Measurements from ENCODE around the gene CRAMP1. TPM values are rescaled to one million over a fixed set of nuclear protein-coding genes. Genes with fewer than 3 reads are reported as not detected.

Gene CRAMP1
- total RNA-seq, 1 experiment from 2014 or later: 22.9 TPM

- no TSS peak for BruUV-seq (replicated peaks)
- H3K27ac ChIP-seq (ENCODE audit: low read depth, low read length): no peak overlapping the region
- DNase-seq (ENCODE audit: low read depth, low spot score) (no peak), ATAC-seq (no peak)
- H3K79me2 ChIP-seq (ENCODE audit: insufficient read depth, low read length): peaks cover 46% of the 10 kb centered on the region
- POLR2A ChIA-PET: no interaction called here
- H2AFZ ChIP-seq (ENCODE audit: low read depth, low read length, poor library complexity, severe bottlenecking): no peak overlapping the region
- peaks cover 38 to 47% of the 10 kb centered on the region in 2 experiments for H3K4me1 ChIP-seq (ENCODE audit: control insufficient read depth in 1 of 2, insufficient read depth in 2 of 2, low read length in 2 of 2)
- no peak for TF ChIP-seq JUND (IDR thresholded peaks at IDR 0.05)
- TF ChIP-seq CTCF (IDR thresholded peaks at IDR 0.05 in 2 of 3, conservative IDR thresholded peaks at IDR 0.05 in 1 of 3; ENCODE audit: borderline replicate concordance in 1 of 3, insufficient read depth in 1 of 3, low read depth in 2 of 3, low read length in 2 of 3): no peak
- TF ChIP-seq YY1 (IDR thresholded peaks at IDR 0.05; ENCODE audit: extremely low read depth, insufficient replicate concordance, low read depth, low read length): no peak
- TF ChIP-seq ZFX (IDR thresholded peaks at IDR 0.05): no peak
- no peak for TF ChIP-seq POLR2AphosphoS5 (IDR thresholded peaks at IDR 0.05; ENCODE audit: low read depth, low read length)
- TF ChIP-seq CEBPB (IDR thresholded peaks at IDR 0.05; ENCODE audit: low read depth): no peak
- no peak for TF ChIP-seq SP1 (IDR thresholded peaks at IDR 0.05; ENCODE audit: low read depth)
- no peak for TF ChIP-seq REST (IDR thresholded peaks at IDR 0.05; ENCODE audit: low read depth)
- no peak overlapping the region for H3K9ac ChIP-seq (ENCODE audit: low read length)
- H3K36me3 ChIP-seq (ENCODE audit: control insufficient read depth in 1 of 2, insufficient read depth in 2 of 2, low read length in 2 of 2): peaks cover 0 to 6% of the 10 kb centered on the region in 2 experiments; a peak in 2 of 4 replicates
- H3K4me3 ChIP-seq (replicated peaks in 1 of 2; ENCODE audit: low read depth in 1 of 2, low read length in 2 of 2): no peak overlapping the region
- H3K4me2 ChIP-seq (ENCODE audit: low read length): no peak overlapping the region
- intact Hi-C loops (cut with micrococcal nuclease): no loop called here
- H3K27me3 ChIP-seq (ENCODE audit: insufficient read depth, low read length): no peaks in the 10 kb centered on the region
- RAD21 ChIA-PET (ENCODE audit: low non-redundant PET in 1 of 2, low total read pairs in 2 of 2, uncharacterized antibody in 2 of 2, unreplicated experiment in 2 of 2): no interaction called here
- no peaks in the 10 kb centered on the region; the same call in 1 of the 2 replicates for H4K20me1 ChIP-seq (ENCODE audit: insufficient read depth)
- CTCF ChIA-PET: interaction anchor here (1.3 kb wide), 1 partner anchor 9 kb away, joined by 4 read pairs; no protein-coding TSS in a partner anchor
- no peaks in the 10 kb centered on the region for H3K9me3 ChIP-seq (ENCODE audit: control insufficient read depth in 1 of 2, insufficient read depth in 1 of 2, low read depth in 1 of 2, low read length in 2 of 2)
- no peaks in the 10 kb centered on the region for H3K9me2 ChIP-seq (ENCODE audit: insufficient read depth)
Measured at GRCh38 chr16:1724491-1724890, 112.3 kb downstream of the CRAMP1 start.
